NCI-H1436 (cell line): ENCODE measurements around the gene IL22RA2.

Experiments
- DNase-seq: peaks from one replicate; lab custom pipeline; 2025; lab: John Stamatoyannopoulos, UW

IL22RA2 gene

GRCh38 chr6:137197684-137198645, 24.5 kb upstream of the IL22RA2 start:
- no peak for DNase-seq

- no peak for DNase-seq
Measured at GRCh38 chr6:137193256-137194070, 20.0 kb upstream of the IL22RA2 start.

GRCh38 chr6:137192821-137193220, 19.4 kb upstream of the IL22RA2 start:
- no peak for DNase-seq

GRCh38 chr6:137191670-137192069, 18.2 kb upstream of the IL22RA2 start:
- no peak for DNase-seq

- no peak for DNase-seq
Measured at GRCh38 chr6:137191236-137191635, 17.8 kb upstream of the IL22RA2 start.

- DNase-seq: no peak
Measured at GRCh38 chr6:137190583-137191094, 17.2 kb upstream of the IL22RA2 start.

- DNase-seq: no peak
Measured at GRCh38 chr6:137188855-137189254, 15.4 kb upstream of the IL22RA2 start.

- no peak for DNase-seq
Measured at GRCh38 chr6:137185290-137185689, 11.8 kb upstream of the IL22RA2 start.

- no peak for DNase-seq
Measured at GRCh38 chr6:137182654-137183073, 9.2 kb upstream of the IL22RA2 start.

GRCh38 chr6:137181891-137182653, 8.6 kb upstream of the IL22RA2 start:
- DNase-seq: no peak

GRCh38 chr6:137177611-137178010, 4.2 kb upstream of the IL22RA2 start:
- DNase-seq: no peak

- DNase-seq: no peak
Measured at GRCh38 chr6:137176729-137177128, 3.3 kb upstream of the IL22RA2 start.

GRCh38 chr6:137175868-137176245, 2.4 kb upstream of the IL22RA2 start:
- no peak for DNase-seq

GRCh38 chr6:137175157-137175867, 1.9 kb upstream of the IL22RA2 start:
- DNase-seq: no peak

GRCh38 chr6:137172734-137173431, 561 bp downstream of the IL22RA2 start:
- DNase-seq: no peak

- no peak for DNase-seq
Measured at GRCh38 chr6:137171824-137172733, 1.4 kb downstream of the IL22RA2 start.

- no peak for DNase-seq
Measured at GRCh38 chr6:137171053-137171374, 2.4 kb downstream of the IL22RA2 start.

- no peak for DNase-seq
Measured at GRCh38 chr6:137170266-137171052, 3.0 kb downstream of the IL22RA2 start.
